HG03135 (cell line): ENCODE data around the gene ORAI1.

Experiments
- ATAC-seq: cut with Tn5 transposase; IDR thresholded peaks from one replicate; pipeline ENCODE4 v1.9.1; 2021; ENCODE audit warnings: mild to moderate bottlenecking, moderate library complexity; ENCODE audit not compliant: unreplicated experiment

Gene ORAI1

DNA sequence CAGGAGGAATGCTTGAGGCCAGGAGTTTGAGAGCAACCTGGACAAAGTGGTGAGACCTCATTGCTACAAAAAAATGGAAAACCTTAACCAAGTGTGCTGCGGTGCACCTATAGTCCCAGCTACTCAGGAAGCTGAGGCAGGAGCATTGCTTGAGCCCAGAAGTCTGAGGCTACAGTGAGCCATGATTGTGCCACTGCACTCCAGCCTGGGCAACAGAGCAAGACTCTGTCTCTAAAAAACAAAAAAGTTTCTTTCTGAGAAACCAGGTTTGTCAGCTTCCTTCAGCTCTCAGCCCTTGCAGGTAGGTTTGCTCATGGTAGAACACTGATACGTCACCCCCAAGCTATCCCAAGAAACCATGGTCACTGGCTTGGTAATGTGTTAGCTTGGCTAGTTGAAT lies 63.1 kb downstream of the ORAI1 start:
- no peak for ATAC-seq
